RWPE2 (cell line): ENCODE results near the gene SERAC1.

ENCODE experiments used
- ATAC-seq: fragments of 200-7000 bp; cut with Tn5 transposase; 3 replicates; pipeline ENCODE4 v1.9.1; 2021; ENCODE audit warnings: low read depth
- DNase-seq: peaks from one replicate; pipeline ENCODE4 v3.0.0-alpha.2; 2020; ENCODE audit warnings: low spot score
- H3K27ac ChIP-seq: fragments of 450-650 bp; 2 replicates; pipeline ENCODE4 v1.5.1; 2017; ENCODE audit warnings: mild to moderate bottlenecking; ENCODE audit not compliant: poor library complexity, severe bottlenecking
- H3K27me3 ChIP-seq: fragments of 250-450 bp; sonication (Bioruptor Pico); 2 replicates; pipeline ENCODE4 v1.5.1; 2021; ENCODE audit warnings: mild to moderate bottlenecking, moderate library complexity; ENCODE audit not compliant: insufficient read depth, poor library complexity, severe bottlenecking
- H3K36me3 ChIP-seq: fragments of 250-450 bp; sonication (Bioruptor Pico); 2 replicates; pipeline ENCODE4 v1.5.1; 2020; ENCODE audit warnings: low read depth, mild to moderate bottlenecking, moderate library complexity
- H3K4me1 ChIP-seq: fragments of 250-450 bp; sonication (Bioruptor Pico); 2 replicates; pipeline ENCODE4 v1.5.1; 2021; ENCODE audit warnings: mild to moderate bottlenecking, moderate library complexity; ENCODE audit not compliant: insufficient read depth, poor library complexity, severe bottlenecking
- H3K4me3 ChIP-seq: fragments of 250-450 bp; sonication (Bioruptor Pico); 2 replicates; pipeline ENCODE4 v1.5.1; 2021; ENCODE audit warnings: mild to moderate bottlenecking, moderate library complexity; ENCODE audit not compliant: severe bottlenecking
- H3K9me3 ChIP-seq: fragments of 250-450 bp; sonication (Bioruptor Pico); 2 replicates; pipeline ENCODE4 v1.5.1; 2021; ENCODE audit warnings: mild to moderate bottlenecking, moderate library complexity; ENCODE audit not compliant: severe bottlenecking
- CTCF ChIP-seq: fragments of 450-650 bp; IDR thresholded peaks from one replicate; pipeline ENCODE4 v1.5.1; 2017; ENCODE audit warnings: mild to moderate bottlenecking, moderate library complexity; ENCODE audit not compliant: poor library complexity, severe bottlenecking

SERAC1 gene

GRCh38 chr6:158060455-158061360, 107.4 kb downstream of the SERAC1 start:
- Histone ChIP-seq H3K36me3 (no peaks in the 10 kb centered on the region; the same call in none of the 2 replicates), H3K9me3 (peaks cover 2% of the 10 kb centered on the region), H3K27ac (peak overlapping the region; percentile 88), H3K4me3 (no peak overlapping the region), H3K4me1 (peaks cover 33% of the 10 kb centered on the region), H3K27me3 (no peaks in the 10 kb centered on the region)
- peak; percentile 60 for ATAC-seq
- no peak for TF ChIP-seq CTCF
- DNase-seq: no peak
